Left renal pelvis (tissue), 4 donors: ENCODE results near the gene EPB42. TPM values are rescaled to one million over a fixed set of nuclear protein-coding genes. Genes with fewer than 3 reads are reported as not detected.

Experiments used
- polyA plus RNA-seq, 4 donors: library from polyadenylated mRNA; unstranded; fragments of 120-200 nt; gene quantifications; one replicate each; pipeline ENCODE4 v1.2.1, GENCODE V29; 2013; ENCODE audit not compliant: insufficient read length in 4 of 4

The EPB42 gene
- polyA plus RNA-seq, 4 donors = 1.1 to 16.9 (median 1.3) TPM

Other genes with a start within 250 kb of the EPB42 start
- gene UBR1, start 115.0 kb downstream of the EPB42 start, polyA plus RNA-seq = 10 to 100 TPM; 18.1 to 25.3 (median 23.1) TPM
- 10 to 100 TPM in 3 of 4 donors, 1 to 10 TPM in 1; 5.5 to 18.0 (median 16.5) TPM for gene TMEM62, start 87.4 kb downstream of the EPB42 start, polyA plus RNA-seq
- 10 to 100 TPM; 43.5 to 57.9 (median 56.4) TPM for gene CCNDBP1, start 35.6 kb downstream of the EPB42 start, polyA plus RNA-seq
- gene TGM5, start 45.9 kb upstream of the EPB42 start, polyA plus RNA-seq = not detected
- gene TGM7, start 81.2 kb upstream of the EPB42 start, polyA plus RNA-seq = under 1 TPM in 1 of 4 donors, not detected in 3; 0.09 TPM
- 10 to 100 TPM in 3 of 4 donors, 1 to 10 TPM in 1; 9.2 to 13.8 (median 13.2) TPM for gene LCMT2, start 109.6 kb upstream of the EPB42 start, polyA plus RNA-seq
- 10 to 100 TPM; 25.1 to 35.6 (median 26.6) TPM for gene ZSCAN29, start 150.0 kb upstream of the EPB42 start, polyA plus RNA-seq
- gene TUBGCP4, start 150.1 kb upstream of the EPB42 start, polyA plus RNA-seq = 10 to 100 TPM; 19.1 to 38.3 (median 25.2) TPM